IMR-90 (cell line): ENCODE data around the gene CHMP5. TPM values are rescaled to one million over a fixed set of nuclear protein-coding genes. Genes with fewer than 3 reads are reported as not detected.

Experiments used
- ATAC-seq: fragments of 200-7000 bp; cut with Tn5 transposase; 2 replicates; pipeline ENCODE4 v1.9.1; 2020; ENCODE audit warnings: low read depth, mild to moderate bottlenecking, moderate library complexity
- BruUV-seq: library from RNA; stranded (reverse); fragments of 400-500 nt; replicated peaks from 2 replicates; lab custom pipeline; 2021; lab: Mats Ljungman, UMichigan
- CTCF ChIA-PET: fragments of 300-600 bp; formaldehyde crosslinking; extraction: SDS; loops from one replicate; lab custom pipeline; 2021; ENCODE audit warnings: antibody characterized with exemption; lab: Yijun Ruan, JAX
- POLR2A ChIA-PET: fragments of 300-600 bp; sonication (Branson Sonifier 250); formaldehyde crosslinking; loops from one replicate; lab custom pipeline; 2022; ENCODE audit warnings: antibody characterized with exemption; ENCODE audit not compliant: unreplicated experiment; lab: Charles Lee
- DNase-seq: peaks from one replicate; pipeline ENCODE4 v3.0.0; 2013
- H2AFZ ChIP-seq: replicated peaks from 2 replicates; pipeline ENCODE3; 2013; ENCODE audit warnings: low read length, mild to moderate bottlenecking; ENCODE audit not compliant: poor library complexity
- H2AK5ac ChIP-seq: 2 replicates; pipeline ENCODE4 v1.6.1; 2013; ENCODE audit warnings: low read depth, low read length, inconsistent platforms
- H2AK9ac ChIP-seq: replicated peaks from 2 replicates; pipeline ENCODE3; 2013; ENCODE audit warnings: mild to moderate bottlenecking, low read depth, low read length, moderate library complexity; ENCODE audit not compliant: poor library complexity
- H2BK120ac ChIP-seq: 2 replicates; pipeline ENCODE4 v1.6.1; 2013; ENCODE audit warnings: low read depth, low read length, inconsistent platforms
- H2BK15ac ChIP-seq: 3 replicates; pipeline ENCODE4 v1.6.1; 2013; ENCODE audit warnings: low read depth, low read length, inconsistent platforms
- H2BK20ac ChIP-seq: 2 replicates; pipeline ENCODE4 v1.6.1; 2013; ENCODE audit warnings: low read depth, mild to moderate bottlenecking, inconsistent platforms, low read length, moderate library complexity
- H2BK5ac ChIP-seq: 2 replicates; pipeline ENCODE4 v1.6.1; 2013; ENCODE audit warnings: mild to moderate bottlenecking, low read depth, low read length, inconsistent platforms; ENCODE audit not compliant: poor library complexity, severe bottlenecking
- H3K14ac ChIP-seq: replicated peaks from 2 replicates; pipeline ENCODE4 v1.6.1; 2013; ENCODE audit warnings: low read depth, low read length, inconsistent platforms
- H3K18ac ChIP-seq: 2 replicates; pipeline ENCODE4 v1.6.1; 2013; ENCODE audit warnings: low read depth, low read length, control low read depth
- H3K23ac ChIP-seq: 2 replicates; pipeline ENCODE4 v1.6.1; 2013; ENCODE audit warnings: low read depth, low read length, inconsistent platforms
- H3K27ac ChIP-seq: 2 replicates; pipeline ENCODE4 v1.5.1; 2013; ENCODE audit warnings: mild to moderate bottlenecking, control low read depth, low read length; ENCODE audit not compliant: insufficient read depth
- H3K27me3 ChIP-seq: 2 replicates; pipeline ENCODE4 v1.6.1; 2013; ENCODE audit warnings: low read length; ENCODE audit not compliant: control insufficient read depth, insufficient read depth
- H3K36me3 ChIP-seq: 2 replicates; pipeline ENCODE4 v1.6.1; 2013; ENCODE audit warnings: low read length, mixed read lengths; ENCODE audit not compliant: control insufficient read depth, insufficient read depth
- H3K4ac ChIP-seq: 2 replicates; pipeline ENCODE4 v1.6.1; 2013; ENCODE audit warnings: low read depth, low read length, inconsistent platforms
- H3K4me1 ChIP-seq: 2 replicates; pipeline ENCODE4 v1.6.1; 2013; ENCODE audit warnings: low read length, mixed read lengths; ENCODE audit not compliant: control insufficient read depth, insufficient read depth
- H3K4me2 ChIP-seq: 2 replicates; pipeline ENCODE4 v1.6.1; 2013; ENCODE audit warnings: low read depth, mild to moderate bottlenecking, control low read depth, low read length, moderate library complexity
- H3K4me3 ChIP-seq: 2 replicates; pipeline ENCODE4 v1.5.1; 2013; ENCODE audit warnings: low read depth, mild to moderate bottlenecking, control low read depth, low read length, moderate library complexity; ENCODE audit not compliant: insufficient read depth
- H3K56ac ChIP-seq: 2 replicates; pipeline ENCODE4 v1.6.1; 2013; ENCODE audit warnings: low read length, inconsistent platforms; ENCODE audit not compliant: insufficient read depth; ENCODE audit errors: extremely low read depth
- H3K79me1 ChIP-seq, 2 experiments: 2 replicates each; pipeline ENCODE4 v1.6.1; 2013; ENCODE audit warnings: low read length in 2 of 2, inconsistent platforms in 1 of 2, low read depth in 1 of 2
- H3K9ac ChIP-seq: 2 replicates; pipeline ENCODE4 v1.6.1; 2013; ENCODE audit warnings: low read depth, low read length, control low read depth
- H3K9me1 ChIP-seq: 2 replicates; pipeline ENCODE4 v1.6.1; 2013; ENCODE audit warnings: low read length, inconsistent platforms; ENCODE audit not compliant: insufficient read depth
- H3K9me3 ChIP-seq: 2 replicates; pipeline ENCODE4 v1.6.1; 2013; ENCODE audit warnings: low read length; ENCODE audit not compliant: control insufficient read depth, insufficient read depth
- H4K20me1 ChIP-seq: 2 replicates; pipeline ENCODE4 v1.6.1; 2013; ENCODE audit warnings: low read length, inconsistent platforms; ENCODE audit not compliant: insufficient read depth
- H4K5ac ChIP-seq: 2 replicates; pipeline ENCODE4 v1.6.1; 2013; ENCODE audit warnings: mild to moderate bottlenecking, low read depth, low read length, control low read depth
- H4K8ac ChIP-seq, 2 experiments: 2 replicates each; pipeline ENCODE4 v1.6.1; 2013; ENCODE audit warnings: low read depth in 2 of 2, low read length in 2 of 2, control low read depth in 1 of 2, inconsistent platforms in 1 of 2
- H4K91ac ChIP-seq: 2 replicates; pipeline ENCODE4 v1.6.1; 2013; ENCODE audit warnings: low read depth, low read length, inconsistent platforms; ENCODE audit not compliant: insufficient read depth
- FOS ChIP-seq: fragments of 150-350 bp; IDR thresholded peaks from 2 replicates; pipeline ENCODE4 v1.6.1; 2016; ENCODE audit warnings: low read depth, low read length
- RAD21 ChIP-seq: IDR thresholded peaks from 2 replicates; pipeline ENCODE4 v1.6.1; 2012; ENCODE audit warnings: low read length, improper control_type of control experiment
- SMC3 ChIP-seq: fragments of 150-350 bp; IDR thresholded peaks from 2 replicates; pipeline ENCODE4 v1.6.1; 2016; ENCODE audit warnings: low read depth, mild to moderate bottlenecking, antibody characterized with exemption, low read length, moderate library complexity
- USF2 ChIP-seq: fragments of 150-350 bp; IDR thresholded peaks from 2 replicates; pipeline ENCODE4 v1.6.1; 2017; ENCODE audit warnings: mild to moderate bottlenecking, antibody characterized with exemption, low read length, low read depth
- WGBS, 2 experiments: methylation state at CpG; one replicate each; pipeline versions ENCODE4 v1.1.5 to v1.1.7; 2013; ENCODE audit warnings: missing lambda C conversion rate in 2 of 2; ENCODE audit not compliant: insufficient read length in 1 of 2; ENCODE audit errors: extremely low coverage in 2 of 2; 5-methylcytosine and 5-hydroxymethylcytosine counted together
- dilution Hi-C: fragments of 300-500 bp; cut with HindIII; formaldehyde crosslinking; loops from one replicate; pipeline ENCODE4 v1.14.3; 2018; ENCODE audit warnings: low sequenced_read_pairs; ENCODE audit not compliant: unreplicated experiment
- in situ Hi-C: fragments of 300-500 bp; cut with MboI; formaldehyde crosslinking; loops from 3 replicates; pipeline ENCODE4 v1.14.3; 2019; ENCODE audit warnings: low sequenced_read_pairs, inconsistent platforms, mixed read lengths
- intact Hi-C: fragments of 100-400 bp; cut with micrococcal nuclease; formaldehyde crosslinking; loops from 2 replicates; pipeline ENCODE4 v1.10.0; 2022
- polyA plus RNA-seq, 3 experiments: library from polyadenylated mRNA; depleted of rRNA; stranded (reverse); fragments of >200 nt; gene quantifications; 2 replicates each; pipeline ENCODE4 v1.2.3, GENCODE V29; 2012; ENCODE audit warnings: low replicate concordance in 1 of 3
- total RNA-seq: library from RNA; depleted of rRNA; stranded (reverse); fragments of >200 nt; gene quantifications from 2 replicates; pipeline ENCODE4 v1.2.3, GENCODE V29; 2012
- TF ChIP-seq, protein P1 (sequence below): conservative IDR thresholded peaks from 2 replicates; pipeline ENCODE4 v1.5.1; 2012; ENCODE audit warnings: mild to moderate bottlenecking, low read depth, low read length, improper control_type of control experiment
- TF ChIP-seq, protein P2 (sequence below): fragments of 150-350 bp; IDR thresholded peaks from 2 replicates; pipeline ENCODE4 v1.6.1; 2016; ENCODE audit warnings: low read depth, mild to moderate bottlenecking, low read length, moderate library complexity, borderline replicate concordance

The CHMP5 gene
- total and polyA plus RNA-seq, 2 of the 4 experiments (the other 2 are of a cell fraction), result 70.6 to 80.8 TPM

DNA sequence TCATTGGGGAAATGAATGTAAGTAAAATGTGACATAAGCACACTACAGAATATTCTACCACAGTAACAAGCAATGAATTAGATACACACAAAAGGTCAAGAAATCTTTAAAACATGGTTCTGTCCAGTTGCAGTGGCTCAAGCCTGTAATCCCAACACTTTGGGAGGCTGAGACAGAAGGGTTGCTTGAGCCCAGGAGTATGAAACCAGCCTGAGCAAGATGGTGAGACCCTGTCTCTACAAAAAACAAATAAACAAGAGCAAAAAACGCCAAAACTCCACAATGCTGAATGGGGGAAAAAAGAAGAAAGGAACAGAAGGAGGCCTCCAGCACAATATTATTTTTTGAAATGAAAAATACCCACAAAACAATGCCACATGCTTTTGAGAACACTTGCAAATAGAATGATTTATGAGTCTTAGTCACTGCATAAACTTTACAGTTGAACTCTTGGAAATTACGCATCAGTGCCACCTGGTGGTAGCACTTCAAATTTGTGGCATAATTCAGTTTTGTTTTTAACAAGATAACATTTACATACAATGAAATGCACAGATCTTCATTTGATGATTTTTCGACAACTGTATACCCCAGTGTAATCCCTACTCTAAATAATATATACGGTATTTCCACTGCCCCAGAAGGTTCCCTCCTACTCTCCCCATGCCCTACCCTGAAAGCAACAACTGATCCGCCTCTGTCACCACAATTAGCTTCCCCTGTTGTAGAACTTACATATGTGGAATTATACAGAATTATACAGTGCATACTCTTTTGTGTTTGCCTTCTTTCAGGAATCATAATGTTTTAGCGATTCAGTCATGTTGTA lies 39.3 kb upstream of the CHMP5 start:
- H3K18ac ChIP-seq, result peak overlapping the region; percentile 56
- peaks cover 7% of the 10 kb centered on the region for H3K4me1 ChIP-seq
- H3K14ac ChIP-seq, result no peak overlapping the region
- H4K5ac ChIP-seq, result no peak overlapping the region
- no peaks in the 10 kb centered on the region for H3K27me3 ChIP-seq
- H2BK20ac ChIP-seq, result no peak overlapping the region
- H2BK5ac ChIP-seq, result no peak overlapping the region
- H3K4me3 ChIP-seq, result no peak overlapping the region
- no peak overlapping the region for H4K8ac ChIP-seq
- H2BK15ac ChIP-seq, result no peak overlapping the region
- no peak overlapping the region for H2AK9ac ChIP-seq
- H3K23ac ChIP-seq, result no peak overlapping the region
- ChIA-PET CTCF (interaction anchor here (0.6 to 1.2 kb wide), 10 partner anchors 9 to 145 kb away, joined by 3 to 6 read pairs (median 4); no protein-coding TSS in a partner anchor), POLR2A (no interaction called here)
- H2AK5ac ChIP-seq, result no peak overlapping the region
- 0 out of 2 replicates have a peak overlapping the region, but pooled peaks have one; percentile 1 for H2BK120ac ChIP-seq
- dilution Hi-C loops (no loop called here), intact Hi-C loops (loop anchor here (1.0 to 2.0 kb wide), 2 partner anchors 59 to 144 kb away; partner anchors contain the start of gene B4GALT1), in situ Hi-C loops (loop anchor here (5.0 kb wide), 1 partner anchor 143 kb away; no protein-coding TSS in a partner anchor)
- peaks cover 1% of the 10 kb centered on the region; the same call in 1 of the 2 replicates for H3K9me1 ChIP-seq
- BruUV-seq, result no TSS peak
- peak; percentile 84 for DNase-seq
- H4K91ac ChIP-seq, result no peak overlapping the region
- H2AFZ ChIP-seq, result no peak overlapping the region
- no peak overlapping the region for H3K56ac ChIP-seq
- H3K4me2 ChIP-seq, result peak overlapping the region; percentile 10; the same call in 1 of the 2 replicates
- peak; percentile 74 for ATAC-seq
- H3K27ac ChIP-seq, result no peak overlapping the region
- H4K20me1 ChIP-seq, result no peaks in the 10 kb centered on the region
- WGBS, 2 experiments, result no CpG with 5 or more reads among the region's 6 CpGs
- no peaks in the 10 kb centered on the region for H3K79me1 ChIP-seq
- H3K4ac ChIP-seq, result no peak overlapping the region
- TF ChIP-seq, protein P1, sequence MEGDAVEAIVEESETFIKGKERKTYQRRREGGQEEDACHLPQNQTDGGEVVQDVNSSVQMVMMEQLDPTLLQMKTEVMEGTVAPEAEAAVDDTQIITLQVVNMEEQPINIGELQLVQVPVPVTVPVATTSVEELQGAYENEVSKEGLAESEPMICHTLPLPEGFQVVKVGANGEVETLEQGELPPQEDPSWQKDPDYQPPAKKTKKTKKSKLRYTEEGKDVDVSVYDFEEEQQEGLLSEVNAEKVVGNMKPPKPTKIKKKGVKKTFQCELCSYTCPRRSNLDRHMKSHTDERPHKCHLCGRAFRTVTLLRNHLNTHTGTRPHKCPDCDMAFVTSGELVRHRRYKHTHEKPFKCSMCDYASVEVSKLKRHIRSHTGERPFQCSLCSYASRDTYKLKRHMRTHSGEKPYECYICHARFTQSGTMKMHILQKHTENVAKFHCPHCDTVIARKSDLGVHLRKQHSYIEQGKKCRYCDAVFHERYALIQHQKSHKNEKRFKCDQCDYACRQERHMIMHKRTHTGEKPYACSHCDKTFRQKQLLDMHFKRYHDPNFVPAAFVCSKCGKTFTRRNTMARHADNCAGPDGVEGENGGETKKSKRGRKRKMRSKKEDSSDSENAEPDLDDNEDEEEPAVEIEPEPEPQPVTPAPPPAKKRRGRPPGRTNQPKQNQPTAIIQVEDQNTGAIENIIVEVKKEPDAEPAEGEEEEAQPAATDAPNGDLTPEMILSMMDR, result peak; percentile 89
- TF ChIP-seq FOS, result peak; percentile 45; the same call in 1 of the 2 replicates
- TF ChIP-seq RAD21, result peak; percentile 91
- peak; percentile 96 for TF ChIP-seq SMC3
- TF ChIP-seq, protein P2, sequence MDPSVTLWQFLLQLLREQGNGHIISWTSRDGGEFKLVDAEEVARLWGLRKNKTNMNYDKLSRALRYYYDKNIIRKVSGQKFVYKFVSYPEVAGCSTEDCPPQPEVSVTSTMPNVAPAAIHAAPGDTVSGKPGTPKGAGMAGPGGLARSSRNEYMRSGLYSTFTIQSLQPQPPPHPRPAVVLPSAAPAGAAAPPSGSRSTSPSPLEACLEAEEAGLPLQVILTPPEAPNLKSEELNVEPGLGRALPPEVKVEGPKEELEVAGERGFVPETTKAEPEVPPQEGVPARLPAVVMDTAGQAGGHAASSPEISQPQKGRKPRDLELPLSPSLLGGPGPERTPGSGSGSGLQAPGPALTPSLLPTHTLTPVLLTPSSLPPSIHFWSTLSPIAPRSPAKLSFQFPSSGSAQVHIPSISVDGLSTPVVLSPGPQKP, result no peak
- no peak for TF ChIP-seq USF2
- no peak overlapping the region for H3K9ac ChIP-seq
- no peaks in the 10 kb centered on the region for H3K36me3 ChIP-seq
- no peaks in the 10 kb centered on the region for H3K9me3 ChIP-seq
